Measurements from ENCODE around the gene PDE6A.

Gene PDE6A

GRCh38 chr5:149854866-149855265 lies 89.7 kb downstream of the PDE6A start:
- H3K27ac ChIP-seq = no peak overlapping the region
- no peak for DNase-seq (ENCODE audit: low spot score)
- POLR2A ChIA-PET (ENCODE audit: low non-redundant PET) = no interaction called here
- TF ChIP-seq CTCF (conservative IDR thresholded peaks at IDR 0.05; ENCODE audit: low read depth) = no peak
- CTCF ChIA-PET = interaction anchor here (0.5 to 4.9 kb wide), 2 partner anchors 136 to 219 kb away, joined by 3 to 26 read pairs; no protein-coding TSS in a partner anchor

- TF ChIP-seq CTCF (conservative IDR thresholded peaks at IDR 0.05; ENCODE audit: low read depth) = no peak
- ChIA-PET CTCF (interaction anchor here (0.5 to 4.9 kb wide), 25 partner anchors 8 to 560 kb away, joined by 3 to 55 read pairs (median 5); partner anchors contain the start of gene SLC26A2), POLR2A (ENCODE audit: low non-redundant PET) (no interaction called here)
- DNase-seq (ENCODE audit: low spot score) = no peak
- H3K27ac ChIP-seq = no peak overlapping the region
Measured at GRCh38 chr5:149853701-149854100, 90.9 kb downstream of the PDE6A start.

- no peak overlapping the region for H3K27ac ChIP-seq
- TF ChIP-seq CTCF (conservative IDR thresholded peaks at IDR 0.05; ENCODE audit: low read depth) = peak; percentile 70
- ChIA-PET POLR2A (ENCODE audit: low non-redundant PET) (no interaction called here), CTCF (interaction anchor here (0.5 to 4.9 kb wide), 29 partner anchors 9 to 560 kb away, joined by 3 to 55 read pairs (median 5); partner anchors contain the start of gene SLC26A2)
- no peak for DNase-seq (ENCODE audit: low spot score)
Measured at GRCh38 chr5:149853331-149853648, 91.3 kb downstream of the PDE6A start.

GRCh38 chr5:149852641-149853330 lies 91.8 kb downstream of the PDE6A start:
- CTCF ChIA-PET = interaction anchor here (0.5 to 4.9 kb wide), 46 partner anchors 8 to 559 kb away, joined by 3 to 55 read pairs (median 4); partner anchors contain the start of genes ARHGEF37 and SLC26A2
- TF ChIP-seq CTCF (conservative IDR thresholded peaks at IDR 0.05; ENCODE audit: low read depth) = peak; percentile 95
- POLR2A ChIA-PET (ENCODE audit: low non-redundant PET) = no interaction called here
- no peak overlapping the region for H3K27ac ChIP-seq
- DNase-seq (ENCODE audit: low spot score) = peak; percentile 79

GRCh38 chr5:149851211-149851610 lies 93.4 kb downstream of the PDE6A start:
- CTCF ChIA-PET = interaction anchor here (0.6 to 4.9 kb wide), 4 partner anchors 10 to 140 kb away, joined by 3 to 55 read pairs (median 28); partner anchors contain the start of gene SLC26A2
- H3K27ac ChIP-seq = peak overlapping the region; percentile 6; the same call in 1 of the 2 replicates
- TF ChIP-seq CTCF (conservative IDR thresholded peaks at IDR 0.05; ENCODE audit: low read depth) = no peak
- DNase-seq (ENCODE audit: low spot score) = no peak
- POLR2A ChIA-PET (ENCODE audit: low non-redundant PET) = no interaction called here

GRCh38 chr5:149849966-149850910 lies 94.4 kb downstream of the PDE6A start:
- H3K27ac ChIP-seq = peak overlapping the region; percentile 6; the same call in 1 of the 2 replicates
- TF ChIP-seq CTCF (conservative IDR thresholded peaks at IDR 0.05; ENCODE audit: low read depth) = no peak
- CTCF ChIA-PET = interaction anchor here (0.6 to 3.9 kb wide), 3 partner anchors 11 to 285 kb away, joined by 3 to 55 read pairs (median 5); partner anchors contain the start of gene SLC26A2
- POLR2A ChIA-PET (ENCODE audit: low non-redundant PET) = no interaction called here
- no peak for DNase-seq (ENCODE audit: low spot score)

Data from RWPE1 (cell line).